Mucosa of descending colon (tissue), 3 donors: ENCODE data around the gene BNIP2. TPM values are rescaled to one million over a fixed set of nuclear protein-coding genes. Genes with fewer than 3 reads are reported as not detected.

Experiments
- ATAC-seq: fragments of 200-7000 bp; cut with Tn5 transposase; one replicate; pipeline ENCODE4 v1.9.1; 2020; ENCODE audit warnings: mild to moderate bottlenecking, moderate library complexity
- DNase-seq, 3 donors: peaks; one replicate each; pipeline ENCODE4 v3.0.0-alpha.2; 2020
- H3K36me3 ChIP-seq: fragments of 200-600 bp; one replicate; pipeline ENCODE4 v1.8.0; 2021; ENCODE audit warnings: low read depth, mild to moderate bottlenecking
- H3K4me1 ChIP-seq: fragments of 200-600 bp; one replicate; pipeline ENCODE4 v1.8.0; 2021; ENCODE audit warnings: low read depth, mild to moderate bottlenecking
- H3K4me3 ChIP-seq: fragments of 200-600 bp; one replicate; pipeline ENCODE4 v1.8.0; 2021; ENCODE audit warnings: mild to moderate bottlenecking
- H3K9me3 ChIP-seq: fragments of 200-600 bp; one replicate; pipeline ENCODE4 v1.8.0; 2021; ENCODE audit warnings: mild to moderate bottlenecking
- intact Hi-C, 2 donors: fragments of 100-400 bp; cut with DNase I in 1 of 2; cut with micrococcal nuclease in 1 of 2; formaldehyde crosslinking; loops; one replicate each; pipeline versions ENCODE4 v1.11.0 to v1.11.1; 2022; cut with DNase I, micrococcal nuclease
- total RNA-seq, 3 donors: library from RNA; stranded (reverse); fragmentation: NEBNext Ultra II Directional in 2 of 3; extraction: Animal tissue kit (Norgen Biotek cat#: 25700) in 2 of 3; gene quantifications; one replicate each; pipeline versions ENCODE4 v1.2.1 to v1.2.4, GENCODE V29; 2021 to 2023
- TF ChIP-seq, protein P1 (sequence below): fragments of 200-600 bp; IDR thresholded peaks from one replicate; pipeline ENCODE4 v1.8.0; 2022; ENCODE audit warnings: antibody characterized with exemption, mild to moderate bottlenecking
- donor health status: DM: no; HTN: no; CAD: no; lungs with moderate emphysema.
- donor health status: DM: no; HTN: no; CAD: no.
- donor health status: DM: no; HTN: yes; CAD: no.

The BNIP2 gene
- total RNA-seq, 3 donors from 2014 or later: 59.8 to 98.4 (median 69.9) TPM

GRCh38 chr15:59622289-59622688 lies 66.8 kb downstream of the BNIP2 start:
- no peaks in the 10 kb centered on the region for H3K9me3 ChIP-seq
- intact Hi-C loops: no loop called here
- TF ChIP-seq, protein P1, sequence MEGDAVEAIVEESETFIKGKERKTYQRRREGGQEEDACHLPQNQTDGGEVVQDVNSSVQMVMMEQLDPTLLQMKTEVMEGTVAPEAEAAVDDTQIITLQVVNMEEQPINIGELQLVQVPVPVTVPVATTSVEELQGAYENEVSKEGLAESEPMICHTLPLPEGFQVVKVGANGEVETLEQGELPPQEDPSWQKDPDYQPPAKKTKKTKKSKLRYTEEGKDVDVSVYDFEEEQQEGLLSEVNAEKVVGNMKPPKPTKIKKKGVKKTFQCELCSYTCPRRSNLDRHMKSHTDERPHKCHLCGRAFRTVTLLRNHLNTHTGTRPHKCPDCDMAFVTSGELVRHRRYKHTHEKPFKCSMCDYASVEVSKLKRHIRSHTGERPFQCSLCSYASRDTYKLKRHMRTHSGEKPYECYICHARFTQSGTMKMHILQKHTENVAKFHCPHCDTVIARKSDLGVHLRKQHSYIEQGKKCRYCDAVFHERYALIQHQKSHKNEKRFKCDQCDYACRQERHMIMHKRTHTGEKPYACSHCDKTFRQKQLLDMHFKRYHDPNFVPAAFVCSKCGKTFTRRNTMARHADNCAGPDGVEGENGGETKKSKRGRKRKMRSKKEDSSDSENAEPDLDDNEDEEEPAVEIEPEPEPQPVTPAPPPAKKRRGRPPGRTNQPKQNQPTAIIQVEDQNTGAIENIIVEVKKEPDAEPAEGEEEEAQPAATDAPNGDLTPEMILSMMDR: peak; percentile 25
- DNase-seq (peak; percentile 74 to 85 (median 80)), ATAC-seq (peak; percentile 92)
- H3K4me1 ChIP-seq: peaks cover 4% of the 10 kb centered on the region
- H3K4me3 ChIP-seq: no peak overlapping the region
- no peaks in the 10 kb centered on the region for H3K36me3 ChIP-seq

GRCh38 chr15:59618406-59618805 lies 70.7 kb downstream of the BNIP2 start:
- H3K4me3 ChIP-seq: no peak overlapping the region
- DNase-seq (no peak), ATAC-seq (peak; percentile 3)
- H3K9me3 ChIP-seq: no peaks in the 10 kb centered on the region
- H3K4me1 ChIP-seq: peaks cover 4% of the 10 kb centered on the region
- intact Hi-C loops: loop anchor here in 1 of 2 donors (10.0 kb wide), 1 partner anchor 84 kb away; no protein-coding TSS in a partner anchor
- TF ChIP-seq, protein P1: no peak
- no peaks in the 10 kb centered on the region for H3K36me3 ChIP-seq

GRCh38 chr15:59616379-59616778 lies 72.7 kb downstream of the BNIP2 start:
- Histone ChIP-seq H3K36me3 (no peaks in the 10 kb centered on the region), H3K9me3 (no peaks in the 10 kb centered on the region), H3K4me1 (peaks cover 4% of the 10 kb centered on the region), H3K4me3 (no peak overlapping the region)
- TF ChIP-seq, protein P1: no peak
- peak in 1 of 3 donors; percentile 66 for DNase-seq
- intact Hi-C loops: loop anchor here in 1 of 2 donors (10.0 kb wide), 1 partner anchor 82 kb away; no protein-coding TSS in a partner anchor
- peak; percentile 69 for ATAC-seq

DNA sequence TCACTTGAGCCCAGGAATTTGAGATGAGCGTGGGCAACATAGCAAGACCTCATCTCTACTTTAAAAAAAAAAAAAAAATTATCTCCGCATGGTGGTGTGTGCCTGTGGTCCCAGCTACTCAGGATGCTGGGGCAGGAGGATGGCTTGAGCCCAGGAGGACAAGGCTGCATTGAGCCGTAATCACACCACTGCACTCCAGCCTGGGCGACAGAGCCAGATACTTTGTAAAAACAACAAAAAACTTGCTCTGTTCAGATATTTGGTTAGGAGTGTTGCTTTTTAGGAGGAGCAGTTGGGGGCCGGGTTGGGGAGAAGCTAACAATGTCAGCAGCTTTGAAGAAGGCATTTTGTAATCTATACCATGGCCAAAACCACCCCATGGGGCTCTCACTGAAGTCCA lies 73.5 kb downstream of the BNIP2 start:
- Histone ChIP-seq H3K9me3 (no peaks in the 10 kb centered on the region), H3K4me3 (no peak overlapping the region), H3K4me1 (peaks cover 4% of the 10 kb centered on the region), H3K36me3 (no peaks in the 10 kb centered on the region)
- TF ChIP-seq, protein P1: no peak
- ATAC-seq (no peak), DNase-seq (no peak)
- intact Hi-C loops: loop anchor here in 1 of 2 donors (10.0 kb wide), 1 partner anchor 81 kb away; no protein-coding TSS in a partner anchor

DNA sequence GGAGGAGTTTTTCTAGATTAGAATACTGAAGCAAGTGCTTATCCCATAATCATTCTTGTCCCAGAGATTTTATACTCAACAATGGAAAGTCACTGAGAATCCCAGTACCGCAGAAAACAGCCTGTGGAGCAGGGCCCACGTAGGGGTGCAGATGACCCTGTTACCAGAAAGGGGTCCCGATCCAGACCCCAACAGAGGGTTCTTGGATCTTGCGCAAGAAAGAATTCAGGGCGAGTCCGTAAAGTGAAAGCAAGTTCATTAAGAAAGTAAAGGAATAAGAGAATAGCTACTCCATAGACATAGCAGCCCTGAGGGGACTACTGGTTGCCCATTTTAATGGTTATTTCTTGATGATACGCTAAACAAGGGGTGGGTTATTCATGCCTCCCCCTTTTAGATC lies 75.0 kb downstream of the BNIP2 start:
- intact Hi-C loops: loop anchor here in 1 of 2 donors (10.0 kb wide), 1 partner anchor 79 kb away; no protein-coding TSS in a partner anchor
- H3K9me3 ChIP-seq: no peaks in the 10 kb centered on the region
- H3K4me3 ChIP-seq: no peak overlapping the region
- ATAC-seq (no peak), DNase-seq (no peak)
- H3K36me3 ChIP-seq: no peaks in the 10 kb centered on the region
- no peaks in the 10 kb centered on the region for H3K4me1 ChIP-seq
- TF ChIP-seq, protein P1: no peak
